ENCODE data around the gene PDE7B.

The PDE7B gene

GRCh38 chr6:135890876-135891275, 39.4 kb downstream of the PDE7B start:
- DNase-seq (ENCODE audit: low read depth): no peak

- DNase-seq (ENCODE audit: low read depth): no peak
Observed at GRCh38 chr6:135891710-135892109, 40.2 kb downstream of the PDE7B start.

GRCh38 chr6:135895231-135895911, 43.9 kb downstream of the PDE7B start:
- no peak for DNase-seq (ENCODE audit: low read depth)

GRCh38 chr6:135897087-135897486, 45.6 kb downstream of the PDE7B start:
- no peak for DNase-seq (ENCODE audit: low read depth)

- DNase-seq (ENCODE audit: low read depth): peak; percentile 58
Observed at GRCh38 chr6:135901774-135902524, 50.4 kb downstream of the PDE7B start.

GRCh38 chr6:135902756-135903331, 51.3 kb downstream of the PDE7B start:
- DNase-seq (ENCODE audit: low read depth): no peak

GRCh38 chr6:135904666-135905065, 53.2 kb downstream of the PDE7B start:
- no peak for DNase-seq (ENCODE audit: low read depth)

- no peak for DNase-seq (ENCODE audit: low read depth)
Observed at GRCh38 chr6:135905604-135906300, 54.3 kb downstream of the PDE7B start.

GRCh38 chr6:135906542-135906941, 55.0 kb downstream of the PDE7B start:
- no peak for DNase-seq (ENCODE audit: low read depth)

GRCh38 chr6:135906972-135907465, 55.5 kb downstream of the PDE7B start:
- DNase-seq (ENCODE audit: low read depth): no peak

- no peak for DNase-seq (ENCODE audit: low read depth)
Observed at GRCh38 chr6:135909737-135910387, 58.4 kb downstream of the PDE7B start.

GRCh38 chr6:135910790-135911618, 59.5 kb downstream of the PDE7B start:
- no peak for DNase-seq (ENCODE audit: low read depth)

GRCh38 chr6:135913785-135914184, 62.3 kb downstream of the PDE7B start:
- DNase-seq (ENCODE audit: low read depth): no peak

- no peak for DNase-seq (ENCODE audit: low read depth)
Observed at GRCh38 chr6:135919026-135919425, 67.5 kb downstream of the PDE7B start.

- no peak for DNase-seq (ENCODE audit: low read depth)
Observed at GRCh38 chr6:135920689-135921088, 69.2 kb downstream of the PDE7B start.

GRCh38 chr6:135921188-135921587, 69.7 kb downstream of the PDE7B start:
- no peak for DNase-seq (ENCODE audit: low read depth)

GRCh38 chr6:135922174-135922573, 70.7 kb downstream of the PDE7B start:
- DNase-seq (ENCODE audit: low read depth): peak; percentile 95

GRCh38 chr6:135922746-135923145, 71.2 kb downstream of the PDE7B start:
- DNase-seq (ENCODE audit: low read depth): peak; percentile 90

GRCh38 chr6:135932651-135933050, 81.2 kb downstream of the PDE7B start:
- DNase-seq (ENCODE audit: low read depth): no peak

GRCh38 chr6:135935941-135936601, 84.6 kb downstream of the PDE7B start:
- DNase-seq (ENCODE audit: low read depth): peak; percentile 39

Data from GM04504 (cell line).